ENCODE measurements around the gene UBASH3A.
"Not testable (repeated sequence)": the region's sequence is repeated elsewhere in the genome, so short reads cannot be mapped to it uniquely, and the experiment has no call there.

The UBASH3A gene

DNA sequence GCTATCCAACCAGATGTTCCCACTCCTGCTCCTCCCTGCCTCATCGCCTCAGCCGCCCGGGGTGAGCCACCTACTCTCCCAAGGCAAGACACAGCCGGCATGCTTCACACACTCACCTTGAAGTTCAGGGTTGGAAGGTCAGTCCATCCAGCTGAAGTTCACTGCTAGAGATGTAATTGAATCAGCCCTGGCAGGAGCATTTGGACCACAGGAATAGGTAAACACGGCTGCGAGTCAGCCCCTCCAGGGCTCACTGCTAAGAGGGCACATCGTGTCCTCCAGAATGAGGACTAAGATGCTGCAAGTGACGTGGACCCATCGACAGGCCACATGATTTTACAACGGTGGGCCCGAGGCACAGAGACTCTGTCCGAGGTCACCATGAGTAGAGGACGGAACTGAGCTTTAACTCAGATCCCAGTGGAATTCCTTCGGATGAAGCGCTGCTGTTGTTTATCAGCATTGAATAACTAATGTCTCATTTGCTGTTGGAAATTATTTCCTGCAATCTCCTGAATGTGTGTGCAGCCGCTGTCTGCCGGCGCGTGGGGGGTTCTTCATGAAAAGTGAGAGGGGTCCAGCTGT, 50.4 kb downstream of the UBASH3A start:
- no peak for DNase-seq

DNA sequence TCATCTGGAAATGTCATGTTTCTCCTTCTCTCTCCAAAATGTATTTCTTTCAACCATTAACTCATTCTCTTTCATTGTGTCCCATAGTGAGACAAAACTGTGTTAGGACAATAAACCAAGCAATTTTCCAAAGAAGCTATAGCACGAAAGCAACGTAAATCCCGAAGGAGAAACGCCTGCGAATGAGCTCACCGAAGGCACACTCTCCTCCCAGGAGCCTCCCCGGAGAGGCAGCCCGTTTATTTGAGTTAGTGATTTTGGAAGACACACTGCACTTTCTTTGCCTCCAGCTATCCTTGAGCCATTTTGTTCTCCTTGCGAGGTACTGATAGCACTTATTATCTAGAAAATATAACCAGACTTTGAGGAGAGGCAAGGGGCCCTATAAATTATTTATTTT, 51.1 kb downstream of the UBASH3A start:
- no peak for DNase-seq

DNA sequence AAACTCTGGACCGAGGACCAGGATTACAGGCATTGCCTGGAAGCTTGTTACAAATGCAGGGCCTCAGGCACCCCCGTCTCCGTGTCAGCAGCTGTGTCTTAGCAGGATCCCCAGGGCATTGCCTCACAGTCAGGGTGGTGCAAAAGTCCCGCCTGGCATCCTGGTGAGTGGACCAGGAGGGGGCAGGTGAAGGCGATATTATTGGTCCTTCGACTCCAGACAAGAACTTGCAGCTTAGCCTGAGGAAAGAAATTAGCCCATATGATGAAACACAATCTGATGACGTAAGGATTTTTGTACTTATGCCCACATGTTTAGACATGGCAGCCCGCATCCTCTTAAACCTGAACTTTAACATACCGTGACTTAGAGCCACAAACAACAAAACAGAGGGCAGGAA, 51.5 kb downstream of the UBASH3A start:
- no peak for DNase-seq

DNA sequence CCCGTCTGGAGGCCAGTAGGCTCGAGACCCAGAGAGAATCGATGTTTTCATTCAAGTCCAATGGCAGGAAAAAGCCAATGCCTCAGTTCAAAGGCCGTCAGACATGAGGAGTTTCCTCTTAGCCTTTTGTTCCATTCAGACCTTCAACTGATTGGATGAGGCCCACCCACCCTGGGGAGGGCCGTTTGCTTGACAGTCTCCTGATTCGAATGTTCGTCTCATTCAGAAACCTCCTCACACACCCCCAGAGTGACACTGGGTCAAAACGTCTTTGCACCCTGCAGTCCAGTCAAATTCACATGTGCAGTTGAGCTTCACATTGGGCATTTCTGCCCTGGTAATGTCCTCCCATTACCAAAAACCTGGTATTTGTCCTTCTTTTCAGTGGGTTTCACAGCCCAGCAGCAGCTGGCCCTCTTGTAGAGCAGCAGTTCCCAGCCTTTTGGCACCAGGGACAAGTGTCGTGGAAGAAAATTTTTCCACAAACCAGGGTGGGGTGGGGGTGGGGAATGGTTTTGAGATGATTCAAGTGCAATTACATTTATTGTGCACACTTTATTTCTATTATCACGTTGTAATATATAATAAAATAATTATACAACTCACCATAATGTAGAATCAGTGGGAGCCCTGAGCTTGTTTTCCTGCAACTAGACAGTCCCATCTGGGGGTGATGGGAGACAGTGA, 52.2 kb downstream of the UBASH3A start:
- no peak for DNase-seq

DNA sequence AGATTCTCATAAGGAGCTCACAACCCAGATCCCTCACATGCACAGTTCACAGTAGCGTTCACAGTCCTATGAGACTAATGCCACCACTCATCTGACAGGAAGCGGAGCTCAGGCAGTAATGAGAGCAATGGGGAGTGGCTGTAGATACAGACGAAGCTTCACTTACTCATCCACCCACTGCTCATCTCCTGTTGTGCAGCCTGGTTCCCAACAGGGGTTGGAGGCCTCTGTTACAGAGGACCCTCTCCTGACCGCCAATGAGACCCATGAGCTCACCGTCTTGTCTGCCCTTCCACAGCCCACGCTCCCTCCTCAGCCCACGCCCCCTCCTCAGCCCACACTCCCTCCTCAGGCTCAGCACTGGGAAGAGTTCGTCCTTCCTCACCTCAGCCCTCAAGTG, 52.8 kb downstream of the UBASH3A start:
- DNase-seq: no peak

DNA sequence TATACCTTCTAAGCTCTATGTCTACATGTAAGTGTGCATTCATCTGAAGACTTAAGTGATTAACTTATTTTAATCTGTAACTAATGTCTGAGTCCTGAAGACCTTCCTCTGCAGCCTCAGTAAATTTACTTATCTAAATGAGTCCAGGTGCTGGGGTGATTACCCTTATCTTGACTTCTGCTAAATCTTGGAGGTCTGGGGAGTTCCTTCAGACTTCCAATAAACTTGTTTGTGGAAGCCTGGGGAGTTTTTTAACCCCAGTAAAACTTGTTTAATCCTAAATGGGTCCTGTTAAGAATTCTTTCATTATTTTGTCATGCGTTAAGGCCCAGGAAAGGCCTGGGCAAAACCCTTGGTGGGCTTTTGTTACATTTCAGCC, 55.4 kb downstream of the UBASH3A start:
- no peak for DNase-seq

DNA sequence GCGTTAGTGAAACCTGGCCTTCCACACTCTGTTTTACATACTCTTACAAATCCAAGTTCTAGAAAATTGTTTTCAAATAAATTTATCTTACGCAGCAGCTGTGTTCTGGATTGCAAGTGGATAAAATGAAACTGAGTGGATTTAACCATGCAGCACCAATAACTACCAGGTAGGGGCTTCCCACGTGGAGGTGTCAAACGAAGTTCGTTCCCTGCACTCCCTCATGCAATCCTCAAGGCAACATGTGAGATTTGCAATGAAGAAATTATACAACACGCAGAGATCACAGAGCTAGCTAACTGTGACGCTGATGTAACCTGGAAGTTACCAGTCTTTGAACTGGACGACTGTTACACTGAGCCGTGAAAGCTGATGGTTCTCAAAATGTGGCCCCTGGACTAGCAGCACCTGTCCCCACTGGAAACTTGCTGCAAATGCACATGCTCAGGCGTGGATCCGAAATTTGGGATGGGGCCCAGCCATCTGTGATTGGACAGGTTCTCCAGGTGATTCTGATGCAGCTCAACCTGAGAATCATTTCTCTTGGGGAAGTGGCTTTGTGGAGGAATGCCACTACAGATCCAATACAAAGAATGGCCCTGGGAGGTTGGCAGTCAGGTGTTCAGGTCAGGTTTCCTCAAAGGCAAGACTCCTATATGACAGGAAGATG, 56.0 kb downstream of the UBASH3A start:
- DNase-seq: no peak

DNA sequence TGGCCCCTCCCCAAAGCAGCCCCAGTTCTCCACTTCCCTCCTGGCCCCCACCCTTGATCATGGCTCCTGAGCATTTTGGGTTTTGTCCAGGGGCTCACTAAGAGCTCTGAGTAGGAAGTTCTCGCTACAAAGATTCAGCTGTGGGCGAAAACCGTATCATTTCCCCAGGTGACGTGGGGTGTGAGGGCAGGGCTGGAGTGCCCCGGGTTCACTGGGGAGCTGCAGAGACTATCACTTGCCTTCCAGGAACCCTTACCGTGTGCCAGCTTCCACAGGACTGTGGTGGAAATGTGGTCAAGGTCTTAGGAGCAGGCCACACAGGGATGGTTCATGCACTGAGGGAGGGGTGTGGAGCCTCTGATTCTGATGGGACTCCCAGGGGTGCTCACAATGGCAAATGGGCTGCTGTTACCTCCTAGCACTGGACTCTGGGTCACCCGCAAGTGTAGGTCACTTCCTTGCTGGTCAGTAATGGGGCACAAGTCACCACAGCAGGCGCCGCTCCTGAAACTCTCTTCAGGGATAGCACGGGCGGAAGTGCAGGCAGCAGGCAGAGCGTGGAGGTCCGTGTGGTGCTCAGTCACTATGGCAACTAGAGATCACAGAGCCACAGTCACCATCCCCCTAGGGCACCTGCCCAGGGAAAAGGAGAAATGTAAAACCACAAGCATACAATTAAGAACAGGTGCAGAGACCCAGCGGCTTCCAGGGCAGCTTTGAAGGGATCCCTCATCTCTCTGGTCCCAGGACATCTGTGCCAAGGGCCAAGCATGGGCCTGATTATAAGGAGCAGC, 56.9 kb downstream of the UBASH3A start:
- DNase-seq: peak; percentile 49

DNA sequence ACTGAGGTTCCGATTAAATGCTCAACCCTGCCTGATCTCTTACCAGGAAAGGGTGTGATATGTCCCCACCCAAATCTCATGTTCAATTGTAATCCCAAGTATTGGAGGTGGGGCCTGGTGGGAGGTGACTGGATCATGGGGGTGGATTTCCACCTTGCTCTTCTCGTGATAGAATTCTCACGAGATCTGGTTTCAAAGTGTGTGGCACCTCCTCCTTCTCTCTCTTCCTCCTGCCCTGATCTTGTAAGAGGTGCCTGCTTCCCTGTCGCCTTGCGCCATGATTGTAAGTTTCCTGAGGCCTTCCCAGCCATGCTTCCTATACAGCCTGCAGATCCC, 57.5 kb downstream of the UBASH3A start:
- no peak for DNase-seq

DNA sequence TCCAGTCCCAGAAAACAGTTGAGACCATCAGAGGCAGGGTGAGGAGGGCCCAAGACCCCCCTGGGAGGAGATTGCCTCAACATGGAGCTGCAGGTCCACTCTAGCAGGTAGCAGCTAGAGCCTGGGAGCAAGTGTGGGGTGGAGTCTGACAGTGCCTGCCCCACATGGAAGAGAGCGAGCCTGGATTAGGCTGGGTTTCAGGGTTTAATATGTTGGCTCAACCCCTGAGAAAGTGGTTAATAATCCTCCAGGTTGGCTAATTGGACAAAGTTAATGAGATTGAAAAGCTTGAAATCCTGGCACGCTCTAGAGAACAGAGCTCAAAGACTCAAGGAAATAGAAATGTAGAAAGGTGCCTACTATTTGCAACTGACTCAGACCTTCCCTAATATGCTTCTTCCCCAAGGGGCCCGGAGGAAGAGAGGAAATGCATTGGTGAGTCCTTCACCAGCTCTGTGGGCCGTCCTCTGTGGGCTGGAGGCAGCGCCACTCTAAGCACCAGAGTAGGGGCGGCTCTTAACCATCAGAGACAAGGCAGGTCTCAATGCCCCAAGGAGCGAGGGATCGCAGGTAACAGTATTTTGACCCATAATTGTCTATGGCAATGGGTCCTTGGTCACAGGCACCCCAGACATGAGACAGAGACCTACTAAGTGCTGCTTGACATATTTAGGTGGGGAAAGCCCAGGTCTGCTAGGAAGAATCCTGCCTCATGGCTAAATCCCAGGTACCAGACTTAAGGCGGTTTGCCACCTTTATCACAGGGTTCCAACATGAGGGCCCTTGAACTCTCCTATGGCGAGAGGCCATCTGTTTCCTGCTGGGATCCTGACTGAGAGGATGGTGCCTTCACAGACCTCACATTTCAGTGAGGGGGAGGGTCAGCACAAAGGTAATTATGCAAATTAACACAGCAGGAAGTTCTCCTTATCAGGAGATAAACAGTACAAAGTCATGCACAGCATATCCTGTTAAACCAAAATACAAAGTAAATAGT, 58.5 kb downstream of the UBASH3A start:
- no peak for DNase-seq

DNA sequence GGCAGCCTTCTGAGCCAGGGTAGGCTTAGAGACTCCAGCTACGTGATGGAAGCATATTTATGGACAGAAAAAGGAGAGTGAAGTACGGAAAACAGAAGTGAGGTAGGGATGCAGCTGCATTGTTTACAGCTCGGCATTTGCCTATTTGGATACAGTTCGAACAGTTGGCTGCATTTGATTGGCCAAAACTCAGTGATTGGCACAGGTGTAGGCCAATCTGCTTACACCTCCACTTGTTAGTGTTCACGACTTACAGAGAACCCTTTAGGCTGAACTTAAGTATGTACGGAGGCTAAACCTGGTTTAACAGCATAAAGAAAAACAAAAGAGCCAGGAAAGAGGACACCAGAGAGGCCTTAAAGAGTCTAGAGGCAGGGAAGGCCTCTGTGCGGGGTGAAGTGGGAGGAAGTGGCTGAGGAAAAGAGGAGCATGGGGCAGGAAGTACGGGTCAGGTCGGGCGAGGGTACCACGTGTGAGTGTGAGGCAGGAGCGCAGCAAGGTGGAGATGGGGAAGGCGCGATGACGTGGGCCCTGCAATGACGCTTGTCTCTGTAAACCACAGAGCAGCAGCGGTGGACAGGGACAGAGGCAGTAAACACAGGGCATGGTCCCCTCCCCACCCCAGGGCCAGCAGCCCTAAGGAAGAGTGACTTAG, 60.3 kb downstream of the UBASH3A start:
- no peak for DNase-seq

DNA sequence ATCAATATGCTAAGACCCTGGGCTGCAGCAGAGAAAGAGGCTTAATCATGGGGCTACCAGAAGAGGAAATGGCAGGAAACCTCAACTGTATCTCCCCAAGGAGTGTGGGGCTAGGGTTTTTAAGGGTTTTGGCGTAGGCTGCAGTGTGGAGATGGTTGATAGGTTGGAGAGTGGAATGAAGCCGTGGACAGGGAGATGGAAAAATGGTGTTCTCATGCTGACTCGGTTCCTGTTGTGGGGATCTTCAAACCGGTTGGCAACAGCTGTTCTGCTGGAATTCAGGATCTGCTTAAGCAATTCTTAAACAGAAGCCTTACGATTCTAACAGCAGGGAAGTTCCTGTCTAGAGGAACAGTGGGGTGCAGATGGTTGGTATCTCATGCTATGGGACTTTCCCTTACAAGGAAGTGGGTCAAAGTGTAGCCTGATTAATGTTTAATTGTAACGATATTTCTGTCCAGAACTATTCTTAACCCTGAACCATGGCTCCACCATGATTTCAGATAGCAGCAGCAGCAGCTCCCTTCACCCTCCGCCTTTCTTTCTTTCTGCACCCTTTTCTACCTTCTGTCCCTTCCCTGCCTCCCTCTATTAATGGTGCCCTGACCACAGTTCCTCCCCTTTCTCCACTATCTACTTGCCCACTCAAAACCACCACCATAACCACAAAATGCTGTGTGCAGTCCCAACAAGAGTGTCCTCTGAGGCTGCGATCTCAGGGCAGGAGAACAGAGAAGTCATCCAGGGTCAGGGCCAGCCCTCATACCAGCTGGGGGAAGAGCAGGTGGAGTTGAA, 61.5 kb downstream of the UBASH3A start:
- no peak for DNase-seq

DNA sequence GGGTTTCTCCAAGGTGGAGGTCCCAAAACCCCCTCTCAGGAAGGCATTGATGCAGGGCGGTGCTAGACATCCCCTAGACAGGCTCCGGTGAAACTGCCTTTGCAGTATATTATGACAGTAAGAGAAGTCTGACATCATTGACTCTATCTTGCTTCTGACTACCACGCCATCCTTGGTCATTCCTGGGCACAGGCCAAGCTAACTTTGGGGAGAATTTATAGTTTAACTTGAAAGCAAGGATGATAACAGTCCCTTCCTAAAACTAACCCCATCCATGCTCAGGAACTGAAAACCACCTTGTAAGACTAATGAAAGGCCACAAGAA, 62.1 kb downstream of the UBASH3A start:
- no peak for DNase-seq

DNA sequence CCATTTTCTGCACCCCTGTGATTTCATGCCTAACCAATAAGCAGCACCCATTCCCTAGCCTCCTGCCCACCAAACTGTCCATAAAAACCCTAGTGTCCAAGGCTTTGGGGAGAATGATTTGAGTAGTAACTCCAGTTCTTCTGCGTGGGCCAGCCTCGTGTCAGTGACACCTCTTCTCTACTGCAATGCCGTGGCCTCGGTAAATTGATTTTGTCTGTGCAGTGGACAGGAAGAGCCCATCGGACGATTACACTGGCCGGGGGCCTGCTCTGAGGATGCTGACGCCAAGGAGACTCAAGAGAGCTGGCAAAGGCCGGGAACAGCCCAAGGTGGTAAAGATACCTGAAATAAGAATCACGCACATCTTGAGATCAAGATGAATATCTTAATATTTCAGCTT, 63.0 kb downstream of the UBASH3A start:
- no peak for DNase-seq

DNA sequence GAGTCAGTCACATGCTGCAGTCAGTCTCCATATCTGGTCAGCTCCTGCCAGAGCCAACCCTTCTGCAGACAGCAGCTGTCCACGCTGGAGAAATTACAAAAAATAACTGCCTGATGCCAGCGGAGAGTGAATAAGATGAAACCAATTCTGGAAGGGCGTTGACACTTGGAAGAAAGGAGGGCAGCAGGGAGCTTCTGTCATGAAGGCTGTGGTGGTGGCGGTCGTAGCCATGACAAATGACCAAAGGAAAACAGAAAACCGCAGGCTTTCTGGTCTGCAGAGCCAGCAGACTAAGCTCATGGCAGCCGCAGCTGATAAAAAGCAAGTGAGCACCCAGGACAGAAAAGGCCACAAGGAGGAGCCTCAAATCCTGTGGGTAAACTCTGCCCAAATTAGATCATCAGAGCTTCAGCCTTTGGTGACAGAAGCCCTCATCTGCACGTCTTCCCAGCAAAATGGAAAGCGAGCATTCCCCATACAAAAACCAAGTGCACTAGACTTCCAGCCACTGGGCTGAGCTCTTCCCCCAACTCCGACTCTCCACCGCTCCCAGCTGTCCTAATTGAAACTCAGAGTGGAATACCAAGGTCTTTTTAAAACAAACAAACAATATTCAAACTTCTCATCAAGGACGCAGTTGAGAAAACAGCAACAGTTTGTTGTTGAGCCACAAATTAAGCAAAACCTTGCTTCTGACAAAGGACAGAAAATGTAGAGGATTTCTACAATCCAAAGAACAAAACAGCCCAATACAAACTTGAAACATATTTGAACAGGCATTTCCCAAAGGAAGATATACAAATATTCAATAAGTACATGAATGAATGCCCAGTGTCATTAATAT, 63.7 kb downstream of the UBASH3A start:
- no peak for DNase-seq

DNA sequence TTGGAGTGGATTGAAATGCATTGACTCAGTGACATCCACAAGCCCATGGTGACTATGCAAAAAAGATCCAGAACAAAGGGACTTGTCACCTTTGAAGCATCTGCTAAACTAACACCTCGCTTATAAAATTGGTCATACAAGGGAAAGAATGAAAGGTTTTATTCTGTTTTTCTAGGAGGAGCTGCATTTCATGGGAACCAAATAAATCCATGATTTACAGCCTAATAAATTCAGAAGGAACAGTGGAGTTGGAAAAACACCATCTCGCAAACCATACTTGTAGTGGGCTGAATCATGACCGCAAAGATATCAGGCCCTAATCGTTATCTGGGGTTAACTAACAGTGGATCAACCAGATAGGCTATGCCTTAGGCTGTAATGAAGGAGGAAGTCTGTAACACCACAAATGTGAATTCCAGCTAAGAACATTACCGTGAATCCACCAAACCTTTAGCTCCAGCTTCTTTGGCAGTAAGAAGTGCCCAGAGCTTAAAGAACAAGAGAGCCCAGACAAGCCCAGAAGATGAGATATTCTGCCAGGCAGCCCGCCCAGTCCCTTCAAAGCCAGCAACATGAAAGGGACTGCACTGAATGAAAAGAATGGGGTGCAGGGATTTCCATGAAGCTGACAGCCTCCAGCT, 64.9 kb downstream of the UBASH3A start:
- DNase-seq: no peak

DNA sequence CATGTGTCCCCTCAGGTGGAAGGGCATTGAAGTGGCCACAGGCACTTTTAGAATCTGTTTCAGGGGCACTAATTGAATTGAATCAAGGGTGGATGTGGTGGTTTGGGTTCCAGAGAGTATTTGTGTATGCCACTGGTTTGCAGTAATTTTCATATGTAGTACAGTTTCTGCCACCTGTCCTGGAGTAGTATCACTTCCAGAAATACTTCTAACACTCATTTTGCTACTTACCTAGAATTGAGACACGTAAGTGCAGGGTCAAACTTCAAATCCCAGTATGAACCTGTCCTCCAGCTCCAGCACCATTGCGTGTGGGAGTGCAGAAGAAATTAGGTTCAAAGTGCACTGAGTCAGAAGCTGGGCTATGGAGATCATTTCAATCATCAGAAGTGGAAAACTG, 65.6 kb downstream of the UBASH3A start:
- no peak for DNase-seq

DNA sequence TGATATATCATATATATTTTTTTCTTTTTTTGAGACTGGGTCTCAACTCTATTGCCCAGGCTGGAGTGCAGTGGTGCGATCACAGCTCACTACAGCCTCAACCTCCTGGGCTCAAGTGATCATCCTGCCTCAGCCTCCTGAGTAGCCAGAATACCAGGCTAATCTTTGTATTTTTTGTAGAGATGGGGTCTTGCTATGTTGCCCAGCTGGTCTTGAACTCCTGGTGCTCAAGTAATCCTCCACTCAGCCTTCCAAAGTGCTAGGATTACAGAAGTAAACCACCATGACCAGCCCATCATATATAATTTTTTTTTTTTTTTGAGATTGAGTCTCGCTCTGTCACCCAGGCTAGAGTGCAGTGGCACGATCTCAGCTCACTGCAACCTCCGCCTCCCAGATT, 66.0 kb downstream of the UBASH3A start:
- not testable (repeated sequence) for DNase-seq

DNA sequence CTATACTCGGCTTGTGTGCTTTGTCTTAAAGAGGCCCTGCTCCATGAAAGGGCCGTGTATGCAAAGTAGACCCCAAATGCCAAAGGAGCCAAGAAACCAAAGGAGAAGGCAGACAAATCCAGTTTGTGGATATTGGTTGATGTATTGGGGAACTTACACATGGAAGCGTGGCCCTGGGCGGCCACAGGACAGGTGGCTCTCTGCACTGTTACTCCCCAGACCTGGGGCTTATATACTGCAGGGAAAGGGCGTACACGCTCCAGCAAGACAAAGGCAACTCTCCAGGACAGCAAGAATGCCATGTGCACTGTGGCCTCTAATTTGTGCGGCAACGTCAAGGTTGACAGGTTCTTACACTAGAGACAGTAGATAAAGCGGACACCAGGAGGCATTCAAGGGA, 67.5 kb downstream of the UBASH3A start:
- no peak for DNase-seq
